HEK293T (cell line): ENCODE measurements around the gene TPSB2.

Experiments
- ARNT ChIP-seq: fragments of 450-650 bp; IDR thresholded peaks from 2 replicates; pipeline ENCODE4 v1.6.1; 2017; ENCODE audit warnings: mild to moderate bottlenecking
- BHLHE40 ChIP-seq: fragments of 450-650 bp; IDR thresholded peaks from 2 replicates; pipeline ENCODE4 v1.6.1; 2016; ENCODE audit warnings: mild to moderate bottlenecking, moderate library complexity, borderline replicate concordance
- ELF4 ChIP-seq: fragments of 450-650 bp; IDR thresholded peaks from 2 replicates; pipeline ENCODE4 v1.6.1; 2017; ENCODE audit warnings: antibody characterized with exemption
- FOXA1 ChIP-seq: fragments of 450-650 bp; IDR thresholded peaks from 2 replicates; pipeline ENCODE4 v1.6.1; 2016; ENCODE audit warnings: mild to moderate bottlenecking
- FOXK2 ChIP-seq: fragments of 450-650 bp; IDR thresholded peaks from 2 replicates; pipeline ENCODE4 v1.6.1; 2016; ENCODE audit warnings: mild to moderate bottlenecking
- FOXM1 ChIP-seq: fragments of 450-650 bp; IDR thresholded peaks from 2 replicates; pipeline ENCODE4 v1.6.1; 2017; ENCODE audit warnings: mild to moderate bottlenecking, borderline replicate concordance
- HDGF ChIP-seq: fragments of 450-650 bp; IDR thresholded peaks from 2 replicates; pipeline ENCODE4 v1.6.1; 2017; ENCODE audit warnings: antibody characterized with exemption, borderline replicate concordance
- L3MBTL2 ChIP-seq: fragments of 450-650 bp; conservative IDR thresholded peaks from 2 replicates; pipeline ENCODE4 v1.6.1; 2016; ENCODE audit warnings: mild to moderate bottlenecking
- NFRKB ChIP-seq: fragments of 450-650 bp; IDR thresholded peaks from 2 replicates; pipeline ENCODE4 v1.6.1; 2016; ENCODE audit warnings: mild to moderate bottlenecking, moderate library complexity
- SP1 ChIP-seq: fragments of 450-650 bp; IDR thresholded peaks from 2 replicates; pipeline ENCODE4 v1.6.1; 2017
- SUZ12 ChIP-seq: fragments of 450-650 bp; IDR thresholded peaks from 2 replicates; pipeline ENCODE4 v1.6.1; 2016; ENCODE audit warnings: mild to moderate bottlenecking
- TARDBP ChIP-seq: fragments of 450-650 bp; IDR thresholded peaks from 2 replicates; pipeline ENCODE4 v1.6.1; 2016
- ZNF384 ChIP-seq: fragments of 450-650 bp; IDR thresholded peaks from 2 replicates; pipeline ENCODE4 v1.6.1; 2016

GRCh38 chr16:1180549-1181403 is 49.2 kb downstream of the TPSB2 start:
- TF ChIP-seq ARNT (no peak), FOXM1 (no peak), SUZ12 (no peak), L3MBTL2 (no peak), HDGF (no peak), NFRKB (no peak), ELF4 (no peak), BHLHE40 (no peak), FOXA1 (no peak), SP1 (no peak), FOXK2 (no peak), ZNF384 (no peak), TARDBP (no peak)
